PC-9 (cell line): ENCODE data around the gene SSUH2.

Source experiments
- CTCF ChIP-seq: fragments of 200-600 bp; sonication (generic); conservative IDR thresholded peaks from 2 replicates; pipeline ENCODE4 v1.6.1; 2017; ENCODE audit warnings: mixed run types, antibody characterized with exemption, mild to moderate bottlenecking, moderate library complexity
- EZH2 ChIP-seq: fragments of 200-600 bp; sonication (generic); IDR thresholded peaks from 2 replicates; pipeline ENCODE4 v1.8.0; 2017; ENCODE audit warnings: antibody characterized with exemption, low read depth

- TF ChIP-seq EZH2, result no peak
- TF ChIP-seq CTCF, result no peak
Observed at GRCh38 chr3:8610951-8611350, 33.6 kb downstream of the SSUH2 start.
